ENCODE data around the gene FRMD3.
A peak's percentile ranks its signal among the peaks of the same experiment; 100 is the strongest.

Gene FRMD3

GRCh38 chr9:83270116-83270515 is 268.1 kb downstream of the FRMD3 start:
- DNase-seq, result no peak

GRCh38 chr9:83267741-83268140 is 270.5 kb downstream of the FRMD3 start:
- DNase-seq, result no peak

- DNase-seq, result no peak
Observed at GRCh38 chr9:83266666-83267496, 271.3 kb downstream of the FRMD3 start.

GRCh38 chr9:83266331-83266665 is 271.9 kb downstream of the FRMD3 start:
- no peak for DNase-seq

- DNase-seq, result no peak
Observed at GRCh38 chr9:83264315-83264714, 273.9 kb downstream of the FRMD3 start.

GRCh38 chr9:83259558-83259957 is 278.6 kb downstream of the FRMD3 start:
- no peak for DNase-seq

DNA sequence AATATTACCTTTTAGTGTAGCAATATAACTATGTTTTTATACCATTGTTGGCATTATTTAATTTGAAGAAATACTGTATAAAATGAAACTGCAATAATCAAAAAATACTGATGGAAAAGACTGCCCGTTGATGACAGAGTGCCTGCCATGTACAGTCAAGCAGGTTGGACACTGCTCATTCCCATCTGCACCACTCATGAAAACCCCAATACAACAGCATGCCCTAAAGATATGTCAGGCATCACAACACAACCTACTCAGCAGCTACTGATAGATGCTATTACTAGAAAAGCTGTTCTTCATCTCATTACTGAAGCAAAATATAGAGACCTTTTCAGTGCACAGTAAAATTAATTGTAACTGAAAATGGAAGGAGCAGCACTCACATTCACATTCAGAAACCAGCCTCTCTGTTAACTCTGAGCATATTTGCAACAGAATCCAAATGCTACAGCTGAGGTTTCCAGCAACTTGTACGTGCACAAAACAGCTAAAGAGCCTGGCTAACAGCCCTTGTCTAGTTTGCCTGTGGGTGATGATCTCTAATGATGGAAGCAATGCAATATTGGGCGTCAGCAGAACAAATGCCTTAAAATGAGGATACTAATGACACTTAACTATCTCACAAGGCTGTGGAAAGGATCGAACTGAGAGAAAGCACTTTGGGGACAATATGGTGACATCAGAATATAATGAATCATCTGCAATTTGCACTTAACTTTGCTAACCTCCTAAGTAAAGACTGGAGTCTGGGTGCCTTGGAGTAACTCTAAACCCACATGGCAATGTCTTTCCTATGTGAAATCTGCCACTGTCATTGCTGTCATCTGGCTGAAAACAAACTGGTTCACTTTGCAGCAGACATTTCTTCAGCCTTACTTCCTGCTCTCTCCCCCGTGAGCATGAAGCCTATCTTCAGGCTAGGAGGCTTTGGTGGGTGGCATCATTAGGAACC is 280.0 kb downstream of the FRMD3 start:
- DNase-seq, result no peak

DNA sequence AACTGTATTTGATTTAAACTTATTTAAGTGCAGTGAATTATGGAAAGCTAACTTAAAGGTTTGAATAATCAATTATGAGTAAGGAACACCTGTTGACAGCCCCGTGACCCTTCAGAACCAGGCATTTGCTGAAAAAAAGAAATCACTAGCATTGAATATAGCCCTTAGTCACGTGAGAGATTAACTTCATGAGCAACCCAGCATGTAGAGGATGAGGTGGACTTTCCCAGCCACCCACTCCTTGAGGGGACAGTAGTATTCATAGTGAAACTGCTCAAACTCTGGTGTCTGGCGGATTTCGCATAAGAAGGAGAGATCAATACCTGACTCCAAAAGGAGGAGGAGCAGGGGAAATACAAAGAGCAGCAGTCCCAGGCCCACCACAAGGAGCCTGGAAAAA is 290.5 kb downstream of the FRMD3 start:
- no peak for DNase-seq

DNA sequence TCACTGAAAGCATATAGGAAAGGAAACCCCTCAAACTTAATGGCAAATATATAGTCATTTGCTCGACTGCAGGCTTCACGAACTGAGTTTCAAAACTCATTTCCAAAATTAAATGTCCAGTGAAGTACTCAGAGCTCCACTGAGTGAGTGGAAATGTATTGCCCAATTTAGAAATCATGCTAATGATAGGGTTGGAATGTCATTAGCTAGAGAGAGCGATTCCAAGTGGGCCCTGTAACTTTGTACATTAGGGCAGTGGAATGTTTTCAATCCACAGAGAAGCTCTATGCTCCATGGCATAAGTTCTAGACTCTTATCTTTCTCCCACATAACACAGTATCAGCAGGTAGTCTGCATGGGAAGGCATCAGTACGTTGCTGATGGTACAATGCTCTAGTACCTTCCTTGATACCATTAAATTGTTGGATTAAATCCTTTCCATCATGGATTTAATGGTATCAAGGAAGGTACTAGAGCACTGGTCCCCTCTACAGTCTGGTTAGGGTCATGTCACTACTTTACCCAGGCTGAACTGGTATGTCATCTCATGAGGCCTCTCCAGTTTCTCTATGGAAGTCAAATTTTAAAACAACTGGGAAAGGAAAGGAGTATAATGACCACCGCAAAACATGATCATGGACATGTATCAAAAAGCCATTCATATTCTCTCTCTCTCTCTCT is 292.1 kb downstream of the FRMD3 start:
- DNase-seq, result no peak

DNA sequence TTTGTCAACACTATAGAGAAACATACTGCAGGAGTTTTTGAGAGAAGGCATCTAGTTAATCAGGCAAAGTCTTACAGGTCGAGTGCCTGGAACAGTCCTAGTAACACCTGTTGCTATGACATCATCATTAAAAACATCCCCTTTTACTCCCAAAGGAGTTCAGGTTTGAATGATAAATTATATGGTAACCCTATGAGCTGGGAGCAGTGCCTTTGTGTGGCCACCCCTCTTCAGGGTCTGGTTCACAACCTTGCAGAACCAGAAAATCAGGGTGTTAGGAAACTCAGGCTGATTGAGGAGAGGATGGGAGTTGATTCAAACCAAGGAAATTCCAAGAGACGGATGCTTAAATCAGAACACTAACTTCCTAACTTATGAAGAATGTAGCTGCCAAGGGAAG is 296.1 kb downstream of the FRMD3 start:
- DNase-seq, result no peak

DNA sequence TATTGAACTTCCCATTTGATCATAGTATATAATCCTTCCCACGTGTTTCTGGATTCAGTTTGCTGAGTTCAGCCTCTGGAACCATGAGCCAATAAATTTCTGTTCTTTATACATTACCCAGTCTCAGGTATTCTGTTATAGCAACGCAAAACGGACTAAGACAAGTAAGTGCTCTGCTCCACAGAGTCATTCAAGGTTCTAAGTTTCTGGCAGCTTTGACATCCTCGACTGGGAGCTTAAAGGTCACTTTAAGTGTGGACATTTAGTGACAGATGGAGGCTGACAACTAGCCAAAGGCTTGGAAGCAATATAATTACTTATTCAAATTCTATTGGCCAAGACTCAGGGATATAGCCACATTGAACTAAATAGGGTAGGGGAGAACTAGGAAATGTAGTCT is 297.5 kb downstream of the FRMD3 start:
- no peak for DNase-seq

- DNase-seq, result no peak
Observed at GRCh38 chr9:83239747-83240146, 298.5 kb downstream of the FRMD3 start.

DNA sequence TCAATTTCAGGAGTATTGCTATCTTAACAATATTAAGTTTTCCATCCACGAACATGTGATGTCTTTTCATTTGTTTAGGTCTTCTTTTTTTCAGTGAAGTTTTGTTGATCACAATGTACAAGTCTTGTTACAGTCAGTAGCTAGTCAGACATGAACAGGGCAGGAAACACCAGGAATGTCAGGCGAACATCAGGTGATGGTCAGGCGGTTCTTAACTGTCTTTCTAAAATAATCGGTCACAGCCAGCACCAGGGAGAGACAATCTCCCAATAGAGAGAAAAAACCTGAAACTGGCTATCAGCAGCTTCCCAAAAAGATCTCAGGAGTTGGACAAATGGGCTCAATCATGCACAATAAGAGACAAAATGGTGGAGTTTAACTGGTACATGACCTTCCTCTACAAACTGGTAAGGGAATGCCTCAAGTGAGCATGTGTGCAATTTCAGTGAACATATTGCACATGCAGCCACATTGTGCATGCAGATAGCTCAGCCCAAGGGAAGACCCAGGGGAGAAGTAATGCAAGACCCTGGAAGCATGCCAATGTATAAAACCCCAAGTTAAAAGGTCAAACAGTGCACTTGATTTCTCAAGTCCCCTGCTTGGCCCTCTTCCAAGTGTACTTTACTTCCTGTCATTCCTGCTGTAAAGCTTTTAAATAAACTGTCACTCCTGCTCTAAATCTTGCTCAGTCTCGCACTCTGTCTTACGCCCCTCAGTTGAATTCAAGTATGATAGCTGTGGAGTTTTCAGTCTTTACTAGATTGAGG is 299.1 kb downstream of the FRMD3 start:
- no peak for DNase-seq

- no peak for DNase-seq
Observed at GRCh38 chr9:83236029-83236696, 302.0 kb downstream of the FRMD3 start.

- DNase-seq, result no peak
Observed at GRCh38 chr9:83235526-83235925, 302.7 kb downstream of the FRMD3 start.

GRCh38 chr9:83234541-83234940 is 303.7 kb downstream of the FRMD3 start:
- DNase-seq, result no peak

DNA sequence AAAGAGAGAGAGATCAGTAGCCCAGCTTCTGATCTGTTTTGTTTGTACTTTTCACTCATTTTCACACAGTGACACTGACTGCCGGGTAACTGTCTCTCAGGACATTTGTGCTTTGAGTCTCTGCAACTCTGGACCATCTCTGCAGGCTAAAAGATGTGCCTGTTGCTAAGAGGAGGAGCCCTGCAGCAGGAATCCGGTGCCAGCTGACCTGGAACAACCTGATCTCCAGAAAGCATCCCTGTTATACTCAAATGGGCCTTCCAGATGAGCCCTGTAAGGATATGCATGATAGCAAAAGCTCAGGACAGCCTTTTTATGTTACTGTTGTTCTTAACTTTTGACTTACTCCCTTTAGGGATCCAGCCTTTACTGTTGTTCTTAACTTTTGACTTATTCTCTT is 304.6 kb downstream of the FRMD3 start:
- no peak for DNase-seq

DNA sequence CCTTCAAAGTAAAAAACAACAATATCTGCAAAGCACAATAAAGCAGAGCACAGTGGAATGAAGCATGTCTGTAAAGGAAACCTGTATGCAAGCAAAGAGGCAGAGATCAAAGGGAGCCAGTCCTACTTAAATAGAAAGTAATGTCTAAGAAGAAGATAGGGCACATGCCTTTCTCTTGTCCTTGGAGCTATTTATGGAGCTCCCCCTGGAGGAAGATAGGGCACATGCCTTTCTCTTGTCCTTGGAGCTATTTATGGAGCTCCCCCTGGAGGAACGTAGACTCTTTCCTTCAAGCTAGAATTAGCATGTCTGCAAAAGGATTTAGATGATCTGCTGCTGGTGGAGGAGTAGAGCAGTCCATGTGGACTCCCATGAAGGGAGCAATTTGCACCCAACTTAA is 307.2 kb downstream of the FRMD3 start:
- DNase-seq, result peak; percentile 23

GRCh38 chr9:83220730-83221129 is 317.5 kb downstream of the FRMD3 start:
- DNase-seq, result no peak

DNA sequence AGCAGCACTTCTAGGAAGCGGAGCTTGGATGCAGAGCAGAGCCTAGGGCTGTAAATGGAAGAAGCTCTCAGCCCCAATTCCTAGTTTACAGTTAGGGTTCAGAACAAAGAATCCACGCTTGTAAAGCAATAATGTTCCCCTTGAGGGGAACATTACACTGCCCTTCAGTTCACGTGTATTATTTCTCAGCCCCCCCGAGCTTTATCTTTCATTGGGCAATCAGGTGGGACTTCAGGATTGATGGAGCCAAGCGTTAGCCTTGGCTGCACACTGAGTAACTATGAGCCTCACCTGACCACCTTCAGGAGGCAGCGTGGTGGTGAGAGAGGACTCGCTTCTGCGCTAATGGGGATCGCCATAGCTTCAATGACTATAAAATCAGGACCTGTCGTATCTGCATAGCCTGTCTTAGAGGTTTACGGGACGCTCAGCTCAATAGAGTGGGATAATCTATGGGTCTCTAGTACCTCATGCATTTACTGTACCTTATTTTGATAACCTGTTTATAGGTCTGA is 318.2 kb downstream of the FRMD3 start:
- DNase-seq, result no peak

GRCh38 chr9:83219154-83219923 is 318.9 kb downstream of the FRMD3 start:
- DNase-seq, result peak; percentile 91
